GM20000 (cell line): ENCODE measurements around the gene CCDC167.

ENCODE experiments used
- DNase-seq: peaks from one replicate; pipeline ENCODE4 v3.0.0; 2012; ENCODE audit warnings: low spot score
- TF ChIP-seq, protein P1 (sequence below): IDR thresholded peaks from 2 replicates; pipeline ENCODE4 v1.5.1; 2012; ENCODE audit warnings: mild to moderate bottlenecking, control low read depth; ENCODE audit errors: extremely low read depth, missing control alignments

The CCDC167 gene

DNA sequence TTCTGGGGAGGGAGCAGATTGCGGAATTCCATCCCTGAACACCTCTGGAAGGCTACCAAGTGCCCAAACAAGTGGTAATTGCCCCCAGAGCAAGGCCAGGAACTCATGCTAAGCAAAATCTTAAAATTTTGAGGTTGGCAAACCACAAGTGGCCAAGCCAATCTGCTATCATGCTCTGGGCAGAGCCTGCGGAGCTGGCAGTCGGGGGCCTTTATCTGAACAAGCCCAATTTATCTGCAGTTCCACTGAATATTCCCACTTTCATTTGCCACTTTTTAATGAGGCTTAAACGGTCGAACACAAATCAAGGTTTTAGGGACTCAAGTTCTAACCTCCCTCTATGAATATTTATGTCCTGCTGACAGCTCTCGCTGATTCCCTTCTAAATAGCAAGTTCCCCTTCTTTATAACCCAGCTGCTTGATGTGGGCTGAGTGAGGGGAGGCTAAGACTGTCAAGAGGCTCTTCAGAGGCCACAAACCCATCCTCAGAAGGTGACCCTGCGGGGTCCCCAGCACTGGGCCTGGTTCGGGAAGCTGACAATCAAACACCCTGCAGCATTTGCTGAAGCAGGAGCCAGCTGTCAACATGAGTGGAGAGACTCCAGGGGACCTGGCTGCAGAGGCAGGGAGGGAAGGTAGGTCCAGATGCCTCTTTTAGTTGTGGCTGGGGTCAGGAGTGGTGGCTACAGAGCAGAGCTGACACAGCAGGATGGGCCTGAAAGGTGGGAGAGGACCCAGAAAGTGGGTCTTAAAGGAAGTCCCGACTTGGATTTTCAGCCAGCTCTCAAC is 11.9 kb downstream of the CCDC167 start:
- TF ChIP-seq, protein P1, sequence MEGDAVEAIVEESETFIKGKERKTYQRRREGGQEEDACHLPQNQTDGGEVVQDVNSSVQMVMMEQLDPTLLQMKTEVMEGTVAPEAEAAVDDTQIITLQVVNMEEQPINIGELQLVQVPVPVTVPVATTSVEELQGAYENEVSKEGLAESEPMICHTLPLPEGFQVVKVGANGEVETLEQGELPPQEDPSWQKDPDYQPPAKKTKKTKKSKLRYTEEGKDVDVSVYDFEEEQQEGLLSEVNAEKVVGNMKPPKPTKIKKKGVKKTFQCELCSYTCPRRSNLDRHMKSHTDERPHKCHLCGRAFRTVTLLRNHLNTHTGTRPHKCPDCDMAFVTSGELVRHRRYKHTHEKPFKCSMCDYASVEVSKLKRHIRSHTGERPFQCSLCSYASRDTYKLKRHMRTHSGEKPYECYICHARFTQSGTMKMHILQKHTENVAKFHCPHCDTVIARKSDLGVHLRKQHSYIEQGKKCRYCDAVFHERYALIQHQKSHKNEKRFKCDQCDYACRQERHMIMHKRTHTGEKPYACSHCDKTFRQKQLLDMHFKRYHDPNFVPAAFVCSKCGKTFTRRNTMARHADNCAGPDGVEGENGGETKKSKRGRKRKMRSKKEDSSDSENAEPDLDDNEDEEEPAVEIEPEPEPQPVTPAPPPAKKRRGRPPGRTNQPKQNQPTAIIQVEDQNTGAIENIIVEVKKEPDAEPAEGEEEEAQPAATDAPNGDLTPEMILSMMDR = no peak
- no peak for DNase-seq

DNA sequence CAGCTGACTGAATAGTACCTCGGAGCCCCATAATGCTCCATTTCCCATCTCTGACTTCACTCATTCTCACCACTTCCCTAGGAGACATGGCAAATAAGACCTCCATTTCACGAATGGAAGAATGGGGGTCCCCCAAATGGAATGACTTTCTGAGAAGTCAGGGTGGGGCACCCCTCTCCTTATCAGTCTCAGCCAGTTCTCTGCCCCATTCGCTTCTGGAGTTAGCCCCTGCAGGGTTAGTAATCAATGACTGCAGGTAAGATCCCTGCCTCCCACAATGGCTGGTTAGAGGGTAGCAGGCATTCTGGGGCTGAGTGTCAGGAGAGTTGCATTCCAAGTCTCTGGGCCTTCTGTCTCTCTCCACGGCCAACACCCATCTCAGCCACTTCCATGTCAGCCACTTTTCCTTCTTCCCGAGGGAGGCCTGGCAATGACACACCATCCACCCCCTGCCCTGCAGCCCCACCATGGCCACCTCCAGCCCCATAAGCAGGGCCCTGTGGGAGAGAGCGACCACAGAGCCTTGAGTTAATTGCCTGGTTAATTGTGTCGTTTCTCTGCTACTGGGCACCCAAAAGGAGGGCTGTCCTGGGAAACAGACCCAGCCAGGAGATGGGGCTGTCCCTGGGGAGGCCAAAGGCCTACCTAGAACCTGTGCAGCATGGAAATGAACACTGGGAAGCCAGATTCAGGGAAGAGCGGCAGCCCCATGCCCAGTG is 13.4 kb downstream of the CCDC167 start:
- TF ChIP-seq, protein P1 = no peak
- DNase-seq = no peak

DNA sequence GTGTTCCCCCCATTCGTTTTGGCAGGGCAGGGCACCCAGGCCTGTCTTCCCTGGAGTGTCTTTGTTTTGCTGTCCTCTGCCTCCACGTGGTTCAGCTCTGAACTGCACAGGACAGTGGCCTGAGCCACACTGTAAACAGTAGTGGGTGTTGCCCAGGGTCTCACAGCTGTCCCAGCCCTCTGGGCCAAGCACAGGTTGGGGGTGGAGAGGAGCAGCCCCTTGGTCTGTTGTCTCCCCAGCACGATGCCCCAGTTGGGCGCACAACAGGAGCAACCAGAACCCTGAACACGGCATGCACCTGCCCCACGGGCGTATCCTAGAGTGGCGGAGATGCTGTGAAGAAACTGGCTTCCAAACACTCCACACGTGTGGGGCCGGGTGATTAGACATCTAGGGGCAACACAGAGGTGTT is 14.4 kb downstream of the CCDC167 start:
- no peak for DNase-seq
- TF ChIP-seq, protein P1 = no peak

DNA sequence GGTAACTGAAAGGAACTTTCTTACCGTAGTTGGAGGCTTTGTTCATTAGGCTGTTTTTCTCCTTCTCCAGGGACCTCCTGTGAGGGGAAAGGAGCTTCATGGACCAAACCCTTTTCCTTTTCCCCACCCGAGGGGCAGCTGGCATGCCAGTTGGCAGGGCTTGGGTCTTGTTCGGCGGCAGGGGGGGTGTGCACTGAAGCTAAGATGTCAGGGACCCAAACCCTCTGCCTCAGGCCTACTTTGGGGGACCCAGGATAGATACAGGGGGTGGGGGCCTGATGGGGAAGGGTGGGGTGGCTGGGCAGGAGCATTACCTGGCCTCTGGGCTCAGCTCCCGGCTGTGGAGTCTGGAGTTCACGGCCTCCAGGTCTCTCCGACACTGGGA is 14.9 kb downstream of the CCDC167 start:
- TF ChIP-seq, protein P1 = no peak
- no peak for DNase-seq

DNA sequence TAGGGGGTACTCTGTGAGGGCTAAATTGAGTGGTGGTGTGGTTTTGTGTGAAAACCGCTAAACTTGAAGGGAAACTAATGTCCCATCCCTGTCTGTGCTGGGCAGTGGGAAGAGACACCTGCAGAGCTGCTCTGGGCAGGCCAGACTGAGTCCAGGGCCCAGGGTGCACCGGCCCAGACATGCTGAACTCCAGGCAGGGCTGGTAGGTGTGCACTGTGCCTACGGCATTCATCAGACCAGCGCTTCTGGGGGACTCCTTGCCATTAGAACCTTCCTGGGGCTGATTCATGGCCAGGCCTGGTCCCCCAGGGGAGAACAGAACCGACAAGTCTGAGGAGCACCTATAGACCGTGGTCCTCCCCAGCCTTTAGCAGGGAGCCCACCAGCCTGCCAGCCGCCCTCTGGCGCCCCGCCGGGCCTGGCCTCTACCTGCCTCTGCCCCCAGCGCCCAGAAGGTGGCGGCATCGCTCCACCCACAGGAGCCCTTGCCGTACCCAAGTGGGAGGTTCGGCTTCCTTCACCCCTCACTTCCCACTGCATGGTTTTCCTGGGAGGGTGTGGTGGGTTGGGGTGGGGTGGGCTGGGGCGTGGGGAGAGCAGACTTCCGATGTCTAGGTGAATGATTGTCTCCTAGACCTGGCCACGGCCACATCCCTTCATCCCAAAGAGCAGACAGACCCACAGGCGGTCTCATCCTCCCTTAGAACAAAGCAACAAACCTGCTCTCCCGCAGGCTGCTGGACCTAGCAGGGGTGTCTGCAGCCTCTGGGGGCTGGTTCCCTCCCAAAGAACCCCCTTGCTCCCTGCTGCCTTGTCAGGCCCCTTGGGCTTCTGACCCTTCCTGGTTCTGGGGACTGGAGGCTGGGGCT is 15.5 kb downstream of the CCDC167 start:
- peak; percentile 81 for DNase-seq
- TF ChIP-seq, protein P1 = peak; percentile 82

DNA sequence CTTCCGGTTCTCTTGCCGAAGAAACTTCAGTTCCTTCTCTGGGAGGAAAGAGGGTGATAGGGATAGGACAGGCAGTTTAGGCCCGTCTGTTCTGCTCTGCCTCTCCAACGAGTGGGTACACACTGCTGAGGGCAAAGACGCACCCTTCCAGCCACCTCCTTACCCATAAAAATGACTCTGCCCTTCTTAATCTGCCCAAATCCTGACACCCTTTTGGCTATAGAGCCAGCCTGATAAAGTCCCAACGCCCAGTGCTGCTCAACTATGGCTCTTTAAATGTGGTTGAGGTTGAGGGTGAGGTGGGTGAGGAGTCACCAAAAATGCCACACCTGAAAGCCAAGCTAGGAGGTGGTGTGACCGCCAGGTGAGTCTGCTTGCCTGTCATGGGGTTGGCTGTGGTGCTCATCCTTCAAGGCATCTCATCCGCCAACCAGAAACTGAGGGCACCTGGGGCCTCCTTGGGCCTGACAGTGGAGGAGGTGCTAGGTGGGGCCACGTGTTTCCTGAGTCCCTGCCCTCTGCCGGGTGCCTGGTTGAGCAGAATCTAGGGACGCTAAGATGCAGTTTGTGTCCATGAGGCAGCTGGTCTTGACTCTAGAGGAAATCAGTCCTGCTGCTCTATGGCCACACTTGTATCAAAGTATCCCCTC is 16.3 kb downstream of the CCDC167 start:
- TF ChIP-seq, protein P1 = no peak
- no peak for DNase-seq
